Transverse colon (tissue), 4 donors: Measurements from ENCODE around the gene NPAS4.

Experiments
- CTCF ChIP-seq, 5 experiments: fragments of 200-600 bp in 3 of 5; fragments of 450-650 bp in 2 of 5; sonication (generic) in 3 of 5; IDR thresholded peaks; 1 replicate in 2 of 5; 2 replicates in 3 of 5; pipeline ENCODE4 v1.5.1; 2016 to 2017; ENCODE audit warnings: antibody characterized with exemption in 5 of 5, inconsistent platforms in 3 of 5, mild to moderate bottlenecking in 2 of 5, moderate library complexity in 1 of 5
- EP300 ChIP-seq: sonication (generic); formaldehyde crosslinking; IDR thresholded peaks from one replicate; pipeline ENCODE4 v1.6.1; 2017; ENCODE audit warnings: antibody characterized with exemption, low read depth
- POLR2A ChIP-seq: fragments of 450-650 bp; IDR thresholded peaks from one replicate; pipeline ENCODE4 v1.6.1; 2016; ENCODE audit warnings: antibody characterized with exemption, mild to moderate bottlenecking, moderate library complexity
- POLR2AphosphoS5 ChIP-seq, 3 donors: sonication (generic); formaldehyde crosslinking; IDR thresholded peaks; one replicate each; pipeline ENCODE4 v1.6.1; 2016; ENCODE audit warnings: antibody characterized with exemption in 3 of 3

GRCh38 chr11:66410191-66410590 is 10.6 kb upstream of the NPAS4 start:
- TF ChIP-seq CTCF (IDR thresholded peaks at IDR 0.05) (no peak), EP300 (no peak), POLR2AphosphoS5 (IDR thresholded peaks at IDR 0.05) (no peak), POLR2A (no peak)
